ENCODE data around the gene RAB18.
"Not testable (repeated sequence)": the region's sequence is repeated elsewhere in the genome, so short reads cannot be mapped to it uniquely, and the experiment has no call there.

Gene RAB18

GRCh38 chr10:27550823-27551222 is 46.7 kb downstream of the RAB18 start:
- DNase-seq, result no peak

DNA sequence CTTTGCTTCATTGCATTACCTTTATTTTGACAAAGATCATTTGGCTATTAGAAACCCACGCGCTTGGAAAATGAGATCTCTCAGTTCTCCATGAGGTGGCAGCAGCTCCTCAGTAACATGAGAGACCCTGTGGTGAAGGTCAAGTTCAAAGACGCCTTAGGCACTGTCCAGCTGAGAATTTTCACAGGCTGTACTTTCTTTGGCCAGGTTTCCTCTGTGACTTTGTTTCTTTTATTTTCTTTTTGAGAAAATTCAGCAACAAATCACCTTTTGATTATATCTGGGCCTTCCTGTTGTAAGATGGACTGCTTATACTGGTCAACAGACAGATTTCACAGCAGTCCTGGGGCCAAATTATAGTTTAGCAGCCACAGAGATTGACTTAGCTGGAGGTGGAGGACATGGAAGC is 54.5 kb downstream of the RAB18 start:
- peak; percentile 0 for DNase-seq

DNA sequence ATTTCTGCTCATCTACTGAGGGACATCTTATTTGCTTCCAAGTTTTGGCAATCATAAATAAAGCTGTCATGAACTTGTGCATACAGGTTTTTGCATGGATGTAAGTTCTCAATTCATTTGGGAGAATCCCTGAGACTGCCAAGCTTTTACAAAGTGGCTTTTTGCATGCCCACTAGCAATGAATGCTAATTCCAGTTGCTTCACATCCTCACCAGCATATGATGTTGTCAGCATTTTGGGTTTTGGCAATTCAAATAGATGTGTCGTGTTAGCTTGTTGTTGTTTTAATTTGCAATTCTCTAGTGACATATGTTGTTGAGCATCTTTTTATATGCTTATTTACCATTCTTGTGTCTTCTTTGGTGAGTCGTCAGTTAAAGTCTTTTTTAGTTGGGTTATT is 57.2 kb downstream of the RAB18 start:
- no peak for DNase-seq

DNA sequence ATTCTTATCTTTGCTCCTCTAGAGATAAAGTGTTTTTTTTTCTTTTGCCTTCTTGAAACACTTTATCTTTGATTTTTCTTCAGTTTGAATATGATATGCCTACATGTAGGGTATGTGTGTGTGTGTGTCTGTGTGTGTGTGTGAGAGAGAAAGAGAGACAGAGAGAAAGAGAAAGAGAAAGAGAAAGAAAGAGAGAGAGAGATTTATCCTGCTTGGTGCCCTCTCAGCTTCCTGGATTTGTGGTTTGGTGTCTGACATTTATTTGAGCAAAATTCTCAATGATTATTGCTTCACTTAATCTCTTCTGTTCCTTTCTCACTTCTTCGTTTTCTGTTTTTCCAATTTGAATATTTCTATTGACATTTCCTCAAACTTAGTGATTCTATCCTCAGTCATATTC is 60.3 kb downstream of the RAB18 start:
- no peak for DNase-seq

DNA sequence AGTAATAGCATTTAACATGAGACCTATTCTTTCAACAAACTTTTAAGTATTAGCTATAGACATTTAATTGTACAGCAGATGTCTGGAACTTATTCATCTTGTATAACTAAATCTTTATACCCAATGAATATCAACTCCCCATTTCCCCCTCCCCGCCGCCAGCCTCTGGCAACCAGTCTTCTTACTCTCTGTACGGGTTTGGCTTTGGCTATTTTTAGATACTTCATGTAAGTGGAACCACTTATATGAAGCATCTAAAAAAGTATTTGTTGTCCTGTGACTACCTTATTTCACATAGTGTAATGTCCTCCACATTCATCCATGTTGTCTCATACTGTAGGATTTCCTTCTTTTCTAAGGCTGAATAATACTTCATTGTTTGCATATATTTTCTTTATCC is 60.8 kb downstream of the RAB18 start:
- no peak for DNase-seq

DNA sequence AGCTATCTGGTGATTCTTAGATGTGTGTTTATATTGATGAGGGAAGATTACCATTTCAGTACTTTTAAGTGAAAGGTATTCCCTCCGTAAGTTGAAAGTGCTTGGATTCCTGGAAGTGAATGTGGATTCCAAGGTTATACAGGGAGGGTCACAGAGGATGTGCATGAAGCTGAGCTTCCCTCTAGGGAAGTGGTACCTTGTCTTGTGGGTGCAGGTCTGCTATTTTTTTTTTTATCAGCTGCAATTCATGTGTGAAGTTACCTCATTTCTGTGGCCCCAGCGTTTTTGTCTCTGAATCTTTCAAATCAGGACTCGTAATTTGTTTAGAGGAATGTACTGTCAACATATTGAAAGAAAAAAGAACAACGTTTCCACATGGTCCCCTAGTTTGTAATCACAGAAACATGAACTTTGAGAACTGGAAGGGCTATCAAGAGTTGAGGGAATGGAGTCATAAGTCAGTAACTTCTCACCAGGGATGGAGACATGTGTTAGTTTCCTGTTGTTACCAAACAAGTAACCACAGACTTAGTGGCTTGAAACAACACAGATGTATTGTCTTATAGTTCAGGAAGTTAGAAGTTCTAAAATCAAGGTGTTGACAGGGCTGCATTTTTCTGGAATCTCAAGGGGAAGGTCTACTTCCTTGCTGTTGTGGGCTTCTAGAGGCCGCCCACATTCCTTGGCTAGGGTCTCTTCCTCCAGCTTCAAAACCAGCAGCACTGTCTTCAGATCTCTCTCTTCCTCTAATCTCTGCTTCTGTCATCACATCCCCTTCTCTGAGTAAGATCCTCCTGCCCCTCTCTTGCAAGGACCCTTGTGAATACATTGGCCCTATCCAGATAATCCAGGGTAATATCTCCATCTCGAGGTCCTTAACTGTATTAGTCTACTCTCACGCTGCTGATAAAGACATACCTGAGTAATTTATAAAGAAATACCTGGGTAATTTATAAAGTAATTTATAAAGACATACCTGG is 64.4 kb downstream of the RAB18 start:
- no peak for DNase-seq

DNA sequence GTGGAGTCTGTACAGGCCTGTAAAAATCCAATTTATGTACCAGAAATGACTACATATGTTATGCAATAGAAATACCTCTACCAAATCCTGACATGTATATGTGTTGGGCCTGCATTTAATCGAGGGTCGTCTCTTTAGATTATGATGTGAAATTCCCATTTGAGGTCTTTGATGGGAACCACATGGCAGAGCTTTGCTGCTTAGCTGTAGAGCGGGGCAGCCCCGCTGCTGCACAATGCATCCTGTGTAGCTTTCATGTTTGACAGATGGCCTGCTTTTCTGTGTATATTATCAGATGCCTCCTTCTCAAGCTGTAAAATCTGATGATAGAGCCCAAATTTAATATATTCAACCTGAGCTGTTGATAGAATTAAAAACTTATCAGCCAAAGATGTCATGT is 65.8 kb downstream of the RAB18 start:
- DNase-seq, result no peak

DNA sequence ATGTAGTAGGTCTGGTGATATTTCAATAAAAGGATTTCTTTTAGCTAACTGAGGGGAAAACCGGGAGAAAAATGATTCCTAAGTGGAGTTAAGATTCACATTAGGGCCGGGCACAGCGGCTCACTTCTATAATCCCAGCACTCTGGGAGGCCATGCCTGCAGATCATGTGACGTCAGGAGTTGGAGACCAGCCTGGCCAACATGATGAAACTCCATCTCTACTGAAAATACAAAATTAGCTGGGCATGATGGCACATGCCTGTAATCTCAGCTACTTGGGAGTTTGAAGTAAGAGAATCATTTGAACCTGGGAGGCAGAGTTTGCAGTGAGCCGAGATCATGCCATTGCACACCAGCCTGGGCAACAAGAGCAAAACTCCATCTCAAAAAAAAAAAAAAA is 72.9 kb downstream of the RAB18 start:
- DNase-seq, result not testable (repeated sequence)

DNA sequence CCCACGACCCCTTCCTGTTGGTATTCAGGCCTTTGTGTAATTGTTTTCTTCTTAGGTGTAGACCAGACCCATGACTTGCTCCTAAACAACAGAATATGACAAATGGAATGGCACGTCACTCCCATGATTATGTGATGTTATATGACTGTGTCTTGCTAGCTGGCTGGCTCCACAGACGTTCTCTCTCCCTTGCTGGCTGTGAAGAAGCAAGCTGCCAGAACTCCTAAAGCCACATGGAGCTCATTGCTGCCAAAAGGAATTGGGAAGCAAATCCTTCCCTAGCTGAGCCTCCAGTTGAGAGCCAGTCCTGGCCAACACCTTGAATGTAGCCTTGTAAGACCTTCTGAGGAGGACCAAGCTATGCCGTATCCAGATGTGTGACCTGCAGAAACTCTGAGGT is 74.2 kb downstream of the RAB18 start:
- no peak for DNase-seq

DNA sequence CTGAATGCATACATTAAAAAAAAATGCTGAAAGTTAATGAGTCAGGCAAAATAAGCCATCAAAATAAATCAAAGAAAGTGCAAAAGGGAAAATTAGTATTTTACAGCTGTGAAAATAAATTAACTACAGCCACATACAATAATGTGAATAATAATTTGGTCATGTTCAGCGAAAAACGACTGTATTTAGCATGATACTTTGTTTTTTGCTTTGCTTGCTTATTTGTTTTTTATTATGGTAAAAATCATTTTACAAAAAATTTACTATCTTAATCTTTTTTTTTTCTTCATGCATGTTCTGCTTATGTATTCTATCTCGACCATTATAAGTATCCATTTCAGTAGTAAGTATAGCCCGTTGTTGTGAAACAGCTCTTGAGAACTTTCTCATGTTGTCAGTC is 77.1 kb downstream of the RAB18 start:
- DNase-seq, result no peak

- DNase-seq, result no peak
Observed at GRCh38 chr10:27584302-27584701, 80.2 kb downstream of the RAB18 start.
